ENCODE results near the gene ATF5. TPM values are rescaled to one million over a fixed set of nuclear protein-coding genes. Genes with fewer than 3 reads are reported as not detected.
"Not testable (repeated sequence)": the region's sequence is repeated elsewhere in the genome, so short reads cannot be mapped to it uniquely, and the experiment has no call there.

The ATF5 gene
- total RNA-seq, 1 donor from 2014 or later, result 3.6 TPM

GRCh38 chr19:49949742-49950589 is 21.0 kb downstream of the ATF5 start:
- no peak for DNase-seq

DNA sequence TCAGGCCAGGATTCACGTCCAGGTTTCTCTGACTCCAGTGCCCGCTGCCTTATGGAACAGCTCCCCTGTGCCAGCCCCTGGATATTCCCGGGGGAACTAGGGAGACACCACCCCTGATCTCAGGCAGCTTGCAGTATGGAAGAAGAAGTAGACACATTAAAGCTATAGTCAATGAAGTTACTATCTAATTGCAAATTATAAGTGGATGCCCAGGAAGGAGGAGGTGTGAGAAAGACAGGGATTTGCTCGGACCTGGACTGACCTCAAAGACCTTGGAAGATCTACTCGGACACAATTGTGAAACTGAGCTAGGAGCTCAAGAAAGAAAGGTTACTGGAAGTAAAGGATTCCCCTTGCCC is 21.6 kb downstream of the ATF5 start:
- DNase-seq, result no peak

DNA sequence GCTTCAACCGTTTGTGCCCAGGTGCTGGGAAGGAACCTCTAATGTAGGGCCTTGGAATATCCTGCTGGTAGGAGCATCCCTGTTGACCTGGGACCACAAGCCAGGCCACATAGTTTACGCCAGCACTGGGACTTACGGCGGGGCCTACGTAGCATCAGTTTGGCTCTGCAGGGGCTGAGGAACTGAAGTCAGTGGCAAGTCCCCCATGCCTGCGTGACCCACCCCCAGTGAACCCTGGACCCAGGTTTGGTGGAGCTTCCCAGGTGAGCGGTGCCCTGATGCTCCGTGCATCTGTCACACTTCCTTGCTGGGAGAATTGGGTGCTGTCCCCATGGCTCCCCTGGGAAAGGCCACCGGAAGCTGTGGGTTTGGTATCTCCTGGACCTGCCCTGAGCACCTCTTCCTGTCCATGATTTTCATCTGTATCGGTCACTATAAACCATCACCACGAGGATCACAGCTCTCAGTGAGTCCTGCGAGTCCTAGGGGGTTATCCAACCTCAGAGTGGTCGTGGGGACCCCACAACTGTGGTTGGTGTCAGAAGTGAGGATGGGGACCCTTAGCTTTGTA is 22.0 kb downstream of the ATF5 start:
- no peak for DNase-seq

GRCh38 chr19:49951806-49952478 is 22.9 kb downstream of the ATF5 start:
- DNase-seq, result no peak

DNA sequence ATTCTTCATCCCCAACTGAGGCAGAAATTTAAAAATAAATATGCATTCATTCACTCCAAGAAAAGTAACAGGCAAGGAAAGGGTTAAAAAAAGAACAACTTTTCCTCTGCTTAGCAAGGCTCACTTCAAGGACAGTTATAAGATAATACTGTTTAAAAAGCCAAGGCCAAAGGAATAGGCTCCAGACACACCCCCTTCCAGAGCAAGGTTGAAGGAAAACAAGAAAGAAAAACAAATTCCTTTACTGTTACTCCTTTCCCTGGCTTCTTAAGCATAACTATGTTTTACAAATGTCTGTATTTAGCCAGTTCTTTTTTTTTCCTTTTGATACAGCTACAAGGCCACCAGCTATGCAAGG is 23.5 kb downstream of the ATF5 start:
- no peak for DNase-seq

GRCh38 chr19:49952906-49953305 is 23.9 kb downstream of the ATF5 start:
- no peak for DNase-seq

GRCh38 chr19:49953416-49953815 is 24.4 kb downstream of the ATF5 start:
- peak; percentile 24 for DNase-seq

DNA sequence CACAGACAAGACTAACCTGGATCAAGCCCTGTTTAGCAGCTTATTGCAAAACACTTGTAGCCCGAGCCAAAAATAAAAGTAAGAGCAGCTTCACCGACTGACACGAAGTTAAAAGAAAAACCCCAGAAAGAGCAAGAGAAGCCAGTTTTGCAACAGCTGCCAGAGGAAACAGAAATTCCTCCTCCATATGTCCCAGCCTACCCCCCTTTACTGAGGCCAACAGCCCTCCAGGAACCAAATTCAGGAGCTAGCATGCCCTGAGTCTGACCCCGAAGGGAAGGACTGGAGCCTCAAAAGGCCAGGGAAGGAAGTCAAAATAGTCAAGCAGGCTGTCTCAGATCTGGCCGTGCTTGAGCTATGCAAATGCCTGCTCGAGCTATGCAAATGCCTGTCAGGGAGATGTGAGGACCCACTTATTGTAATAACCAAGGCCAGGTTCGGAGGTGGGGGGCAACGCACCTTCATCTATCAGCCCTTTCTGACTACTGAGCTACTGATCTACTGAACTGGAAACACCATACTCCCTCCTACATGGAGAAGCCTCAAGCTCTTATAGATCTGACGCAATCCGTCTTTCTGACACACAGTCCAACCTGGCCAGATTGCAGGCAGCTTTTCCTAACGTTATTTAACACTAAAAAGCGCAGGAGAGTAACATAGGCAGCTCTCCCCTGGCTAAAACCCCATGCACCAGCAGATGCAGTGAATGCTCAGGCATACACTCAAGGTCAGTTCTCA is 25.3 kb downstream of the ATF5 start:
- DNase-seq, result peak; percentile 77

DNA sequence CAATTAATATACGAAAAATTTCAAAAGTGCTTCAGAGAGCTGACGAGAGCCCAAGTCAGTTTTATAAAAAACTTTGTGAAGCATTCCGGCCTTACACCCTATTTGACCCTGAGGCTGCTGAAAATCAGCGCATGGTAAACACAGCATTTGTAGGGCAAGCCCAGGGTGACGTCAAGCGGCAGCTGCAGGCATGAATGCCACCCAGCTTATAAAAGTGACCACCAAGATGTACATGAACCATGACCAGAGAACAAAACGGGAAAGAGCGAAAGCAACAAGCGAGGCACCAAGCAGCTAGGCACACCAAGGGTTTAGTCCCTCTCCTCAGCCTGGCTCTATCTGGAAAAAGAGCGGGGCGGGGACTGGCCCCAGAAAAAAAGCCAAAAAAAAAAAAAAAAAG is 25.9 kb downstream of the ATF5 start:
- peak; percentile 72 for DNase-seq

DNA sequence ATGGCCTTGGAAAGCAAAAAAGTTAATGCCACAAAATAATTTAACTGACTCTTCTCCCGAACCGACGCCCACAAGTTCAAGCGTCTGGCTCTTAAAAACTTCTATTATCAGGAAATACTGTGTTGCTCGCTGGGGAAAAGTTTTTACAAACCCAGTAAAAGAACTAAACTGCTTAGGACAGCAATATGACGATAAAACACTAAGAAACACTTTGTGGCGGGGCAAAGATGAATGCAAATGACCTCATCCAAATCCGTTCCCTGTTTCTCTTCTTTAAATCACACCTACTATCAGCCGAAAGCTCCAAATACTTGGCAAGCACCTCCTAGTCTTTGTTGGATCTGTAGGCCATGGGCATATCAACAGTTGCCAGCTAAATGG is 27.1 kb downstream of the ATF5 start:
- DNase-seq, result no peak

DNA sequence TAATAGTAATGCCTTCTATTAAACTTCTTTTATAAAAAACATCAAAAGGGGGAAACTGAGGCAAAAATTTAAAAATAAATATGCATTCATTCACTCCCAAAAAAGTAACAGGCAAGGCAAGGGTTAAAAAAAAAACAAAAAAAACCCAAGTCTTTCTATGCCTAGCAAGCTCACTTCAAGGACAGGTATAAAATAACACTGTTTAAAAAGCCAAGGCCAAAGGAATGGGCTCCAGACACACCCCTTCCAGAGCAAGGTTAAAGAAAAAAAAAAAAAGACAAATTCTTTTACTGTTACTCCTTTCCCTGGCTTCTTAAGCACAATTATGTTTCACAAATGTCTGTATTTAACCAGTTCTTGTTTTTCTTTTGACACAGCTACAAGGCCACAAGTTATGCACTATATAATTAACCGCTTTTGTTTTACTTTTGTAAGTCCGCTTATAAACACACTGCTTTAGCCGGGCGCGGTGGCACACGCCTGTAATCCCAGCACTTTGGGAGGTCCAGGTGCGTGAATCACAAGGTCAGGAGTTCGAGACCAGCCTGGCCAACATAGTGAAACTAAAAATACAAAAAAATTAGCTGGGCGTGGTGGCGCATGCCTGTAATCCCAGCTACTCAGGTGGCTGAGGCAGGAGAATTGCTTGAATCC is 28.4 kb downstream of the ATF5 start:
- peak; percentile 15 for DNase-seq

- DNase-seq, result not testable (repeated sequence)
These were observed 29.1 kb downstream of the ATF5 start for GRCh38 chr19:49958144-49958543.

GRCh38 chr19:49958596-49958995 is 29.6 kb downstream of the ATF5 start:
- not testable (repeated sequence) for DNase-seq

DNA sequence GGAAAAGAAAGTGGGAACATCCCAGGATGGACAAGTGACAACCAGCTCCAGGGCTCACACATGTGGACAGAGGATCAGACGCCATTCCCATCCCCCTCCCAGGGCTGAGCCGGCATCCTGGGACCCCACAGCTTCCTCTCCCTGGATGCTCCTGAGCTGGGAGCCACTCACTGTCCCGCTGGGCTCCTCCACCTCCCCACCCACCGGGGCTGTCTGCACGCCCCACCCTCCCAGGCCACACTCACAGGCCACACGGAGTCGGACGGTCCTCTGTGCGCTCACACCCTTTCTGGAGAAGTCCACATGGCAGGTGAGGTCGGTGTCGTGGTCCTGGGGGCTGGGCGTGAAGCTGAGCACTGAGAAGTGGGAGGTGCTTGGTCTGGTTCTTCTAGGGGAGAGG is 30.9 kb downstream of the ATF5 start:
- not testable (repeated sequence) for DNase-seq

DNA sequence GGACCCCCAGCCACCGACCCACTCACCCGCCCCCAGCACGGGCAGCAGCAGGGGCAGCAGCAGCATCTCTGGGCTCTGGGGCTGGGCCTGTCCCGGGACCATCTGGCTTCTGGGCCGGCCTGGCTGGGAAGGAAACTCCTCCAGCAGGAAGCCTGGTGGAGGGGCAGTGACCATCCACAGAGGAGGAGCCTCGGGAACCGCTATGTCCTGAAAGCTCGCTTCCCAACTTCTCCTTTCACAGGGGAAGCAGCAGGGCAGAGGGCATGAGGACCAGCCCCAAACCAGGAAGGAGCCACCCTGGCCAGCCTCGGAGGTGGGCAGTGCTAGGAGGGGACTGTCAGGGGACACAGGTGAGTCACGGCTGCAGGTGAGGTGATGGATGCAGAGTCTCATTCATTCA is 32.0 kb downstream of the ATF5 start, which contains the start of gene SIGLEC11:
SIGLEC11 (minus strand) TSS at position 193 of the 400 bp plus-strand sequence; CDS start at position 102, 91 bp downstream.
- not testable (repeated sequence) for DNase-seq

GRCh38 chr19:49968279-49968922 is 39.4 kb downstream of the ATF5 start:
- no peak for DNase-seq

DNA sequence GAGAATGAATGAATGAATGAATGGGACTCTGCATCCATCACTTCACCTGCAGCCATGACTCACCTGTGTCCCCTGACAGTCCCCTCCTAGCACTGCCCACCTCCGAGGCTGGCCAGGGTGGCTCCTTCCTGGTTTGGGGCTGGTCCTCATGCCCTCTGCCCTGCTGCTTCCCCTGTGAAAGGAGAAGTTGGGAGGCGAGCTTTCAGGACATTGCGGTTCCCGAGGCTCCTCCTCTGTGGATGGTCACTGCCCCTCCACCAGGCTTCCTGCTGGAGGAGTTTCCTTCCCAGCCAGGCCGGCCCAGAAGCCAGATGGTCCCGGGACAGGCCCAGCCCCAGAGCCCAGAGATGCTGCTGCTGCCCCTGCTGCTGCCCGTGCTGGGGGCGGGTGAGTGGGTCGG is 40.4 kb downstream of the ATF5 start:
- not testable (repeated sequence) for DNase-seq

DNA sequence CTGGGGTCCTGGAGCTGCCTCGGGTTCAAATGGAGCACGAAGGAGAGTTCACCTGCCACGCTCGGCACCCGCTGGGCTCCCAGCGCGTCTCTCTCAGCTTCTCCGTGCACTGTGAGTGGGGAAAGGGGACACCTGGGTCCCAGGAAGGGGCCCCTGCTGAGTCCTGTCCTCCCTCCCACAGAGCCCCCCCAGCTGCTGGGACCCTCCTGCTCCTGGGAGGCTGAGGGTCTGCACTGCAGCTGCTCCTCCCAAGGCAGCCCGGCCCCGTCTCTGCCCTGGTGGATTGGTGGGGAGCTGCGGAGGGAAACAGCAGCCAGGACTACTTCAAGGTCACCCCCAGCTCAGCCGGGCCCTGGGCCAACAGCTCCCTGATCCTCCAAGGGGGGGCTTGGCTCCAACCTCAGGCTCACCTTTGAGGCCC is 43.0 kb downstream of the ATF5 start:
- no peak for DNase-seq

GRCh38 chr19:49972841-49973240 is 43.8 kb downstream of the ATF5 start:
- DNase-seq, result no peak

- no peak for DNase-seq
These were observed 45.0 kb downstream of the ATF5 start for GRCh38 chr19:49973987-49974386.

GRCh38 chr19:49975051-49975450 is 46.0 kb downstream of the ATF5 start:
- no peak for DNase-seq

- no peak for DNase-seq
These were observed 47.5 kb downstream of the ATF5 start for GRCh38 chr19:49976496-49976895.

Data from tongue (tissue), 2 donors.